Measurements from ENCODE around the gene PARD3.

- TF ChIP-seq CTCF (conservative IDR thresholded peaks at IDR 0.05) (no peak), EZH2 (IDR thresholded peaks at IDR 0.05; ENCODE audit: low read depth) (no peak)
Observed at GRCh38 chr10:34124522-34125035, 690.5 kb downstream of the PARD3 start.
